Cardiac fibroblast (primary cell): ENCODE results near the gene SPECC1.

Source experiments
- DNase-seq, 2 donors: peaks; one replicate each; pipeline versions ENCODE4 v3.0.0 to v3.0.0-alpha.2; 2010; ENCODE audit warnings: low read depth in 2 of 2
- H3K4me3 ChIP-seq, 2 donors: replicated peaks in 1 of 2; 1 replicate in 1 of 2; 2 replicates in 1 of 2; pipeline ENCODE4 v1.5.1; 2011; ENCODE audit warnings: low read depth in 2 of 2, low read length in 2 of 2, mild to moderate bottlenecking in 2 of 2, moderate library complexity in 1 of 2
- TF ChIP-seq, protein P1 (sequence below): IDR thresholded peaks from one replicate; pipeline ENCODE4 v1.5.1; 2011; ENCODE audit warnings: low read depth, mild to moderate bottlenecking, low read length, inconsistent platforms

Gene SPECC1

DNA sequence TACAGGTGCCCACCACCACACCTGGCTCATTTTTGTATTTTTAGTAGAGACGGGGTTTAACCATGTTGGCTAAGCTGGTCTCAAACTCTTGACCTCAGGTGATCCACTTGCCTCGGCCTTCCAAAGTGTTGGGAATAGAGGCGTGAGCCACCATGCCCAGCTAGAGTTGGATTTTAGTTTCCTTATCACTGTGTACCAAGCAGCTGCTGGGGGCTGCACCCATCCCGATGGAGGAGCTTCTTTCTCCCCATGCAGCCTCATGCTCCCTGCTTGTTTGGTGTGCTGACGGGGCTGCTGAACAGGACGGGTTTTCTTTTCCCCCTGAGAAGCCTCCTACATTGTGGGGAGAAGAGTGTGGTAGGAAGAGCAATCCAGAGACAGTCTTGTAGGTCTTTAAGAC is 285.0 kb downstream of the SPECC1 start:
- TF ChIP-seq, protein P1, sequence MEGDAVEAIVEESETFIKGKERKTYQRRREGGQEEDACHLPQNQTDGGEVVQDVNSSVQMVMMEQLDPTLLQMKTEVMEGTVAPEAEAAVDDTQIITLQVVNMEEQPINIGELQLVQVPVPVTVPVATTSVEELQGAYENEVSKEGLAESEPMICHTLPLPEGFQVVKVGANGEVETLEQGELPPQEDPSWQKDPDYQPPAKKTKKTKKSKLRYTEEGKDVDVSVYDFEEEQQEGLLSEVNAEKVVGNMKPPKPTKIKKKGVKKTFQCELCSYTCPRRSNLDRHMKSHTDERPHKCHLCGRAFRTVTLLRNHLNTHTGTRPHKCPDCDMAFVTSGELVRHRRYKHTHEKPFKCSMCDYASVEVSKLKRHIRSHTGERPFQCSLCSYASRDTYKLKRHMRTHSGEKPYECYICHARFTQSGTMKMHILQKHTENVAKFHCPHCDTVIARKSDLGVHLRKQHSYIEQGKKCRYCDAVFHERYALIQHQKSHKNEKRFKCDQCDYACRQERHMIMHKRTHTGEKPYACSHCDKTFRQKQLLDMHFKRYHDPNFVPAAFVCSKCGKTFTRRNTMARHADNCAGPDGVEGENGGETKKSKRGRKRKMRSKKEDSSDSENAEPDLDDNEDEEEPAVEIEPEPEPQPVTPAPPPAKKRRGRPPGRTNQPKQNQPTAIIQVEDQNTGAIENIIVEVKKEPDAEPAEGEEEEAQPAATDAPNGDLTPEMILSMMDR, result no peak
- H3K4me3 ChIP-seq, result no peak overlapping the region
- DNase-seq, result no peak

GRCh38 chr17:20299013-20299412 is 289.9 kb downstream of the SPECC1 start:
- TF ChIP-seq, protein P1, result no peak
- no peak for DNase-seq
- no peak overlapping the region for H3K4me3 ChIP-seq

DNA sequence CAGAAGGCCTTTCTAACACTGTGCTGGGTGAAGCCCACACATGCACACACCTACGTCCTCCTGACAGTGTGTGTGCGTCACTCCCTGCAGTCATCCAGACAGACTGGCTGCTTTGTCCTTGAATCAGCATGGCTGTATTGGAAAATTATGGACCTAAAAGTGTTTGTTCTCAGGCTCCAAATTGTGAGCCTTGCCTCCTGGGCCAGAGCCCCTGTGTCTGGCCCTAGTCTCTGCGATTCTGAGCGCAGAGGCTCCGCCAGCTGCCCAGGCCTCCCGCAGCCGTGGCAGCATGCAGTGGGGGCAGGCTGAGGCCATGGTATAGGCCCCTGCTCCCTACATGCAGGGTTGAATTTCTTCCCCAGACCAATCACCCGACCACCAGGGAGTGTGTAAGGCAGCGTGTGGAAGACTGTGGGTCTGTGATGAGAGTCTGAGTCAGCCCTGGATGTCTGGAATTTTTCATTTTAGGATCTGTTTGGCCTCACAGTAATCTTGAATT is 291.3 kb downstream of the SPECC1 start:
- TF ChIP-seq, protein P1, result no peak
- DNase-seq, result peak; percentile 63 to 67

GRCh38 chr17:20302246-20302917 is 293.2 kb downstream of the SPECC1 start:
- DNase-seq, result no peak
- no peak overlapping the region for H3K4me3 ChIP-seq
- TF ChIP-seq, protein P1, result no peak

More for the DNA sequence above, 291.3 kb downstream of the SPECC1 start:
- no peak overlapping the region for H3K4me3 ChIP-seq

DNA sequence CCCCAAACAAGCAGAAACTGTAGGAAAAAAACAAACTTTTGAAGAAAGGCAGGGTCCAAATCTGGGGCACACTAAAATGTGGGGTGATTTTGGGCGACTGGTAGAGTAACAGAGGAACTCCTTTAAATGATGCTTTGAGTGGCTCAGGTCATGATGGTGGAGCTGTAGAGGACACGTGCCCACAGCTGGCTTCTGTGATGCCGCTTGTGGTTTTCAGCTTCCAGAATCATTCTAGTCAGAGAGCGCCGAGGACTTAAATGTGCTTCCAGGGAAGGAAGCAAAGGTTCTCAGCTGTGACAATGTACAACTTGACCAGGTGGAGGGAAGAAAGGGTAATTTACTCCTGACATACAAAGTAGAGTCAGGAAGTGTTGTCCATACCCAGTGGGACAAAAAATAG is 295.8 kb downstream of the SPECC1 start:
- H3K4me3 ChIP-seq, result no peak overlapping the region
- DNase-seq, result no peak
- TF ChIP-seq, protein P1, result no peak

GRCh38 chr17:20306924-20307323 is 297.8 kb downstream of the SPECC1 start:
- no peak for DNase-seq
- no peak overlapping the region for H3K4me3 ChIP-seq
- TF ChIP-seq, protein P1, result no peak
